Measurements from ENCODE around the gene CDH15. TPM values are rescaled to one million over a fixed set of nuclear protein-coding genes. Genes with fewer than 3 reads are reported as not detected.

Gene CDH15
- total and polyA plus RNA-seq, 5 experiments from 2014 or later = not detected

GRCh38 chr16:89143201-89143741, 28.3 kb upstream of the CDH15 start:
- Mint-ChIP-seq H3K36me3 (peaks cover 0 to 42% (median 6%) of the 10 kb centered on the region in 3 donors), H3K27ac (peak overlapping the region in 1 of 10 donors; percentile 14), H3K27me3 (no peaks in the 10 kb centered on the region), H3K4me1 (peaks cover 0 to 5% (median 0%) of the 10 kb centered on the region in 4 donors), H3K4me3 (no peak overlapping the region), H3K9me3 (no peaks in the 10 kb centered on the region)
- DNase-seq = peak in 1 of 10 donors; percentile 58
- no peak for ATAC-seq
- POLR2A ChIA-PET = no interaction called here

DNA sequence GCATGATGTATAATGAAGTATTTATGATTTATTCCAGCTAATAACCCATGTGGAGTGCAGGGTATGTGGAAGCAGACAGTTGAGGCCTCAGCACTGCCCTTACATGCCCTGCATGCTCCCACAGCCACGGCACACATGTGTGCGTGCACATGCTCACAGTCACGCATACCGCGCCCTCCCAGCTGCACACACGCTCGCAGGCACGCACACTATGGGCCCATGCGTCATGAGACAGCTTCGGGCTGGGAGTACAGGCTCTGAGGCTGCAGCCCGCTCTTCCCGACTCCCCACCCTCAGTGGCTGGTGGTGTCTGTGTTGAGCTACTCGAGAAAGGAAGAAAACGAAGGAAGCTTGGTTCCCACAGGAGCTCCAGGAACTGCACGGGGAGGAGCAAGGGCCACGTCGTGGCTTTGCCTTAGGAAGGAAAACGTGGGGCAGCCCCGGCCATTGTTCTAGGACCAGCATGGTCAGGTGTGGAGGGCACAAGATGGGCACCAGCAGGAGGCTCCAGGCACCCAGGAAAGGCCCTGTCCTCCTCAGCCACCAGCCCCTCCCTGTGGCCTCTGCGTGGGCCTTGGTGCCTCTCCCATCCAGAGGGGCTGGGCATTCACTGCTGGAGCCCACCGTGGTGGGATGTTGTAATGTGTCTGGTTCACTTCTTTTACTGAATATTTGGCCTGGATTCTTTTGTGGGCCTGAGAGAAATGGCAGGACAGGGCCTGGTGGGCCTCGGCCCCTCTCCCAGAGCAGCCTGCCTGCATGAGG, 27.5 kb upstream of the CDH15 start:
- Mint-ChIP-seq H3K9me3 (peaks cover 0 to 4% (median 0%) of the 10 kb centered on the region in 9 donors), H3K36me3 (peaks cover 5 to 49% (median 11%) of the 10 kb centered on the region in 3 donors), H3K4me3 (no peak overlapping the region), H3K27ac (peak overlapping the region in 1 of 10 donors; percentile 8), H3K4me1 (peaks cover 0 to 5% (median 2%) of the 10 kb centered on the region in 4 donors), H3K27me3 (no peaks in the 10 kb centered on the region)
- ATAC-seq (no peak), DNase-seq (peak in 1 of 10 donors; percentile 47)
- POLR2A ChIA-PET = no interaction called here

DNA sequence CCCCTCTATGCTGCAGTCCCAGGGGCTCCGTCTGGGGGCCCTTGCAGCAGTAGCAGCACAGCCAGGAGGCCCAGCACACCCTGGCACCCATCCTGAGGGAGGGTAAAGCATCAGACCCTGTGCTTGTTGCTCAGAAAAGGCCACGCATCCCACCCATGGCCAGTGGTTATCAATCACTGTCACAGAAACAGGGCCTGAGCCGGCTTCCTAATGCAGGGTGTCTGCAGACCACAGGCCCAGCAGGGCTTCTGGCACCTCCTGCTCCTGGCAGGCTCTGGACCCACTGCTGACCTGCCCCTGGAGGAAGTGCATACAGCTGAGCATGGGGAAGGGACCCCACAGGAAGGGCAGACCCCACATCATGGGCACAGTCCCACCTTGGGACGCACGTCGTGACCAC, 26.9 kb upstream of the CDH15 start:
- no peaks in the 10 kb centered on the region for H3K27me3 Mint-ChIP-seq
- ATAC-seq (no peak), DNase-seq (peak in 1 of 10 donors; percentile 40)
- peaks cover 0 to 5% (median 2%) of the 10 kb centered on the region in 4 donors for H3K4me1 Mint-ChIP-seq
- H3K4me3 Mint-ChIP-seq = no peak overlapping the region
- peaks cover 0 to 7% (median 0%) of the 10 kb centered on the region in 9 donors for H3K9me3 Mint-ChIP-seq
- peak overlapping the region in 1 of 10 donors; percentile 25 for H3K27ac Mint-ChIP-seq
- POLR2A ChIA-PET = no interaction called here
- peaks cover 10 to 49% (median 17%) of the 10 kb centered on the region in 3 donors for H3K36me3 Mint-ChIP-seq

GRCh38 chr16:89145406-89146161, 26.0 kb upstream of the CDH15 start:
- POLR2A ChIA-PET = no interaction called here
- peaks cover 10 to 50% (median 22%) of the 10 kb centered on the region in 3 donors for H3K36me3 Mint-ChIP-seq

GRCh38 chr16:89146211-89147005, 25.1 kb upstream of the CDH15 start:
- POLR2A ChIA-PET = no interaction called here
- DNase-seq (peak in 1 of 10 donors; percentile 53), ATAC-seq (no peak)
- H3K4me3 Mint-ChIP-seq = no peak overlapping the region
- no peaks in the 10 kb centered on the region for H3K27me3 Mint-ChIP-seq
- peaks cover 10 to 52% (median 29%) of the 10 kb centered on the region in 3 donors for H3K36me3 Mint-ChIP-seq
- H3K27ac Mint-ChIP-seq = peak overlapping the region in 3 of 10 donors; percentile 18 to 78 (median 32)
- H3K4me1 Mint-ChIP-seq = peaks cover 0 to 5% (median 2%) of the 10 kb centered on the region in 4 donors
- H3K9me3 Mint-ChIP-seq = peaks cover 0 to 8% (median 0%) of the 10 kb centered on the region in 9 donors

More at GRCh38 chr16:89145406-89146161, 26.0 kb upstream of the CDH15 start:
- H3K27ac Mint-ChIP-seq = peak overlapping the region in 2 of 10 donors; percentile 32 to 78
- H3K9me3 Mint-ChIP-seq = peaks cover 0 to 8% (median 0%) of the 10 kb centered on the region in 9 donors
- H3K27me3 Mint-ChIP-seq = no peaks in the 10 kb centered on the region
- no peak for ATAC-seq
- H3K4me1 Mint-ChIP-seq = peaks cover 0 to 5% (median 2%) of the 10 kb centered on the region in 4 donors
- H3K4me3 Mint-ChIP-seq = peak overlapping the region in 1 of 10 donors; percentile 24
- peak in 1 of 10 donors; percentile 59 for DNase-seq

GRCh38 chr16:89147085-89147817, 24.3 kb upstream of the CDH15 start:
- H3K4me3 Mint-ChIP-seq = no peak overlapping the region
- POLR2A ChIA-PET = no interaction called here
- peaks cover 0 to 5% (median 2%) of the 10 kb centered on the region in 4 donors for H3K4me1 Mint-ChIP-seq
- H3K36me3 Mint-ChIP-seq = peaks cover 10 to 57% (median 29%) of the 10 kb centered on the region in 3 donors
- DNase-seq = peak in 1 of 10 donors; percentile 45
- peak overlapping the region in 5 of 10 donors; percentile 7 to 78 (median 65) for H3K27ac Mint-ChIP-seq
- no peaks in the 10 kb centered on the region for H3K27me3 Mint-ChIP-seq
- no peak for ATAC-seq
- peaks cover 0 to 8% (median 0%) of the 10 kb centered on the region in 9 donors for H3K9me3 Mint-ChIP-seq

GRCh38 chr16:89149386-89149785, 22.2 kb upstream of the CDH15 start:
- peaks cover 10 to 50% (median 27%) of the 10 kb centered on the region in 3 donors for H3K36me3 Mint-ChIP-seq
- H3K4me1 Mint-ChIP-seq = peaks cover 0 to 4% (median under 1%) of the 10 kb centered on the region in 4 donors
- POLR2A ChIA-PET = no interaction called here
- DNase-seq (no peak), ATAC-seq (no peak)
- peaks cover 0 to 8% (median 0%) of the 10 kb centered on the region in 9 donors for H3K9me3 Mint-ChIP-seq
- no peaks in the 10 kb centered on the region for H3K27me3 Mint-ChIP-seq
- H3K27ac Mint-ChIP-seq = peak overlapping the region in 6 of 10 donors; percentile 15 to 84 (median 47)
- no peak overlapping the region for H3K4me3 Mint-ChIP-seq

DNA sequence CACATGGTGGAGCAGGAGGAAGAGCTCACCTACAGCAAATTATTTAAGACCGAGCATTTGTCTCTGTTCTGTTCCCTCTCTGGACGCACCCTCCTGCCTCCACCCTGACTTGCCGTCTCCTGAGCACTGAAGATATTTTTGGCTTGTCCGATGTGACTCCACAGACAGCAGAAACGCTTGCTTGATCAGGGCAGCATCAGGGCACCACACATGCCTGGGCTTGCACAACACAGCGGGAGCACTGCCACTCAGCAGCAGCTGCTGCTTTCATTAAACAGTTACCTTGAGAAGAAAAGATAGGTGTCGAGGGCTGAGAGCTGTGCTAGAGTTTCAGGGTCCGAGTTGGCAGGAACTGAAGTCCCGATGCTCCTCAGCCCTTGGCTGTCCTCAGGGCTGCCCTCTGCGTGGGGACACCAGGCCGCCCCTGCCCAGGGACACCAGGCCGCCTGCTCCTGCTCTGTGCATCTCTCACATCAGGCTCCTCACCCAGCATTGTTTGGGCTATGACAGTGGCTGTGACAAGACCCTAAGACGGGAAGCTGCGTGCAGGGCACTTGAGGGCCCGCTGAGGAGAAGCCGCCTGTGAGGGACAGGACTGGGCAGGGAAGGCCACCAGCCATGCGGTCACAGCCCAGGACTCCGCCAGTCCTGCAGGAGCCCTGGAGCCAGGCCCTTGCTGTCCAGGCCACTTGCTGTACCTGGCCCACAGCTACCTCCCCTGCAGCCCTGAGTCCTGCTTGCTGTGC, 21.3 kb upstream of the CDH15 start:
- POLR2A ChIA-PET = no interaction called here
- no peak overlapping the region for H3K4me3 Mint-ChIP-seq
- peak in 1 of 10 donors; percentile 40 for DNase-seq
- peaks cover 0 to 5% (median under 1%) of the 10 kb centered on the region in 4 donors for H3K4me1 Mint-ChIP-seq
- H3K27me3 Mint-ChIP-seq = no peaks in the 10 kb centered on the region
- H3K36me3 Mint-ChIP-seq = peaks cover 10 to 50% (median 27%) of the 10 kb centered on the region in 3 donors
- H3K27ac Mint-ChIP-seq = peak overlapping the region in 4 of 10 donors; percentile 40 to 68 (median 56)
- ATAC-seq = no peak
- H3K9me3 Mint-ChIP-seq = peaks cover 0 to 8% (median 0%) of the 10 kb centered on the region in 9 donors

- Mint-ChIP-seq H3K4me3 (no peak overlapping the region), H3K36me3 (peaks cover 10 to 47% (median 27%) of the 10 kb centered on the region in 3 donors), H3K27ac (peak overlapping the region in 4 of 10 donors; percentile 20 to 82 (median 56)), H3K9me3 (peaks cover 0 to 8% (median 0%) of the 10 kb centered on the region in 9 donors), H3K27me3 (no peaks in the 10 kb centered on the region), H3K4me1 (peaks cover 0 to 5% (median 1%) of the 10 kb centered on the region in 4 donors)
- ATAC-seq (no peak), DNase-seq (no peak)
- POLR2A ChIA-PET = no interaction called here
Observed at GRCh38 chr16:89150981-89151380, 20.6 kb upstream of the CDH15 start.

- peaks cover 0 to 11% (median under 1%) of the 10 kb centered on the region in 4 donors for H3K4me1 Mint-ChIP-seq
- DNase-seq (no peak), ATAC-seq (peak; percentile 14 to 33)
- peaks cover 10 to 37% (median 24%) of the 10 kb centered on the region in 3 donors for H3K36me3 Mint-ChIP-seq
- peak overlapping the region in 3 of 10 donors; percentile 1 to 66 (median 15) for H3K27ac Mint-ChIP-seq
- no peak overlapping the region for H3K4me3 Mint-ChIP-seq
- no peaks in the 10 kb centered on the region for H3K27me3 Mint-ChIP-seq
- peaks cover 0 to 8% (median 0%) of the 10 kb centered on the region in 9 donors for H3K9me3 Mint-ChIP-seq
- POLR2A ChIA-PET = no interaction called here
Observed at GRCh38 chr16:89152831-89153700, 18.5 kb upstream of the CDH15 start.

Data from naive thymus-derived CD8-positive, alpha-beta T cell (primary cell).